Natural killer cell (primary cell): ENCODE measurements around the gene ARL2BP. TPM values are rescaled to one million over a fixed set of nuclear protein-coding genes. Genes with fewer than 3 reads are reported as not detected.

Source experiments
- ATAC-seq, 3 donors: fragments of 150-1000 bp in 2 of 3; fragments of 200-7000 bp in 1 of 3; cut with Tn5 transposase; 1 replicate in 1 of 3; 2 replicates in 2 of 3; pipeline ENCODE4 v1.10.0; 2021; ENCODE audit warnings: mild to moderate bottlenecking in 2 of 3, moderate library complexity in 2 of 3
- DNase-seq, 2 donors: peaks; one replicate each; pipeline versions ENCODE4 v3.0.0 to v3.0.0-alpha.2; 2013 to 2021; ENCODE audit warnings: mixed read lengths in 1 of 2
- H3K27ac ChIP-seq: one replicate; pipeline ENCODE4 v1.5.1; 2013; ENCODE audit warnings: mild to moderate bottlenecking, low read length
- H3K27me3 ChIP-seq: one replicate; pipeline ENCODE4 v1.6.1; 2013; ENCODE audit warnings: low read length; ENCODE audit not compliant: control insufficient read depth, insufficient read depth
- H3K36me3 ChIP-seq: one replicate; pipeline ENCODE4 v1.6.1; 2013; ENCODE audit warnings: low read length; ENCODE audit not compliant: control insufficient read depth, insufficient read depth
- H3K4me1 ChIP-seq: one replicate; pipeline ENCODE4 v1.6.1; 2013; ENCODE audit warnings: low read length; ENCODE audit not compliant: control insufficient read depth, insufficient read depth
- H3K4me3 ChIP-seq: one replicate; pipeline ENCODE4 v1.5.1; 2013; ENCODE audit warnings: low read length
- H3K9me3 ChIP-seq: one replicate; pipeline ENCODE4 v1.6.1; 2013; ENCODE audit warnings: low read length; ENCODE audit not compliant: control insufficient read depth, insufficient read depth
- H3K27ac Mint-ChIP-seq, 2 donors: one replicate each; pipeline ENCODE4 v1.8.0; 2022; ENCODE audit warnings: mild to moderate bottlenecking in 2 of 2, mixed read lengths in 2 of 2, moderate library complexity in 1 of 2
- H3K27me3 Mint-ChIP-seq, 2 donors: one replicate each; pipeline ENCODE4 v1.8.0; 2022; ENCODE audit warnings: low read depth in 2 of 2, mixed read lengths in 2 of 2
- H3K36me3 Mint-ChIP-seq: one replicate; pipeline ENCODE4 v1.8.0; 2022; ENCODE audit warnings: mixed read lengths
- H3K4me1 Mint-ChIP-seq, 2 donors: one replicate each; pipeline ENCODE4 v1.8.0; 2022; ENCODE audit warnings: mixed read lengths in 2 of 2
- H3K4me3 Mint-ChIP-seq: one replicate; pipeline ENCODE4 v1.8.0; 2022; ENCODE audit warnings: mild to moderate bottlenecking, moderate library complexity, mixed read lengths
- H3K9me3 Mint-ChIP-seq, 2 donors: one replicate each; pipeline ENCODE4 v1.8.0; 2022; ENCODE audit warnings: mixed read lengths in 2 of 2
- CTCF ChIP-seq: fragments of 200-600 bp; IDR thresholded peaks from one replicate; pipeline ENCODE4 v1.8.0; 2022; ENCODE audit warnings: antibody characterized with exemption
- WGBS: methylation state at CpG from one replicate; pipeline ENCODE4 v1.1.7; 2013; ENCODE audit warnings: missing lambda C conversion rate; ENCODE audit not compliant: insufficient coverage; 5-methylcytosine and 5-hydroxymethylcytosine counted together
- intact Hi-C: fragments of 100-400 bp; cut with micrococcal nuclease; formaldehyde crosslinking; loops from one replicate; pipeline ENCODE4 v1.14.2; 2022
- total RNA-seq, 4 donors: library from RNA; stranded (reverse); fragments of 120-200 nt in 1 of 4; gene quantifications; one replicate each; pipeline versions ENCODE4 v1.2.3 to v1.2.4, GENCODE V29; 2013 to 2022

Gene ARL2BP
- total RNA-seq, 3 donors from 2014 or later (not counting 1 experiment from before 2014, with no cell fraction given), result 36.5 to 44.4 (median 43.7) TPM

DNA sequence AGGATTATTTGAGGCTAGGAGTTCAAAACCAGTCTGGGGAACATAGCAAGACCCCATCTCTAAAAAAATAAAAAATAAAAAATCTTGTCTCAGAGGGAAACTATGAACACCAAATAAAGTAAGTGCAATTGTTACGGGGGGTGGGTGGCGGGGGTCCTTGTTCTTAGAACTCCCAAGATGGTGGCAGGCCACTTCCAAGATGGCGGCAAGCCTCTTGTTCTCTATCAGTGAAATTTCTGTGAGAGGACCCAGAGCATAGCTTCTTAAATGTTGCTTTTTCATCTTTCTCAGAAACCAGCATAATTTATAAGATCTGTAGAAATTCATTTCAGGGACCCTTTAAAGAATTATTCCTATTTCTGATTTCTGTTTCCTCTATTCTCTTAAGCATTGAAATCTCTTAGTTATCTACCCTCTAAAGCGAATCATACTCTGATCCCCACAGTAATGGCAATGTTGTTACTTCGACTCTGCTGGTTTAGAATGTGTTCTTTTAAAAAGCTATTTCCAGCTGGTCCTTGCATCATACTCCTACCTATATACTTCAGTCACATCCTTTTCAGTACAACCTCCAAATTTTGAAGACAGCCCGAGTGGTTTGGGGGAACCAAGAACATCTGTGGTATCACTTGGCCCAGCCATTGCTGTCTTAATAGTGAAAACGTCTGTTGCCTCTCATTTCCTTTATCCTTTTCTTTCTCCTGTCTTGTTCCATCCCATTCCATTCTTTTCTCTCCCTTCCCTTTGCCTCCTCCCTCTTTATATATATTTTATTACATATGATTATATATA lies 42.8 kb upstream of the ARL2BP start:
- ATAC-seq (no peak), DNase-seq (no peak)
- H3K9me3 ChIP-seq, result no peaks in the 10 kb centered on the region
- no peaks in the 10 kb centered on the region for H3K9me3 Mint-ChIP-seq
- H3K36me3 Mint-ChIP-seq, result peaks cover under 1% of the 10 kb centered on the region
- H3K27ac ChIP-seq, result no peak overlapping the region
- H3K4me3 Mint-ChIP-seq, result no peak overlapping the region
- peaks cover 29% of the 10 kb centered on the region for H3K36me3 ChIP-seq
- no peaks in the 10 kb centered on the region for H3K4me1 ChIP-seq
- no peaks in the 10 kb centered on the region for H3K27me3 Mint-ChIP-seq
- peaks cover 5 to 12% of the 10 kb centered on the region in 2 donors for H3K4me1 Mint-ChIP-seq
- no peak overlapping the region for H3K4me3 ChIP-seq
- H3K27me3 ChIP-seq, result no peaks in the 10 kb centered on the region
- intact Hi-C loops, result no loop called here
- no peak for TF ChIP-seq CTCF
- H3K27ac Mint-ChIP-seq, result no peak overlapping the region
- WGBS, result 93% methylated on average over 7 of the region's 7 CpGs

- DNase-seq, result no peak
- H3K9me3 ChIP-seq, result no peaks in the 10 kb centered on the region
- ATAC-seq, result no peak
- 89% methylated on average over 1 of the region's 1 CpG for WGBS
- Mint-ChIP-seq H3K27me3 (no peaks in the 10 kb centered on the region), H3K4me3 (no peak overlapping the region), H3K27ac (peak overlapping the region in 1 of 2 donors; percentile 8), H3K36me3 (peaks cover 9% of the 10 kb centered on the region), H3K9me3 (no peaks in the 10 kb centered on the region), H3K4me1 (peaks cover 4 to 11% of the 10 kb centered on the region in 2 donors)
- no peaks in the 10 kb centered on the region for H3K4me1 ChIP-seq
- H3K27me3 ChIP-seq, result no peaks in the 10 kb centered on the region
- peaks cover 37% of the 10 kb centered on the region for H3K36me3 ChIP-seq
- TF ChIP-seq CTCF, result no peak
- H3K27ac ChIP-seq, result no peak overlapping the region
- H3K4me3 ChIP-seq, result no peak overlapping the region
- intact Hi-C loops, result no loop called here
These were observed 41.6 kb upstream of the ARL2BP start for GRCh38 chr16:57203451-57203850.

GRCh38 chr16:57204675-57205074 lies 40.4 kb upstream of the ARL2BP start:
- no peaks in the 10 kb centered on the region for H3K9me3 ChIP-seq
- ATAC-seq (no peak), DNase-seq (no peak)
- H3K27me3 ChIP-seq, result no peaks in the 10 kb centered on the region
- no peak overlapping the region for H3K4me3 ChIP-seq
- no peak overlapping the region for H3K27ac ChIP-seq
- no peak overlapping the region for H3K4me3 Mint-ChIP-seq
- 97% methylated on average over 12 of the region's 12 CpGs for WGBS
- H3K36me3 ChIP-seq, result peaks cover 43% of the 10 kb centered on the region
- no peaks in the 10 kb centered on the region for H3K4me1 ChIP-seq
- intact Hi-C loops, result no loop called here
- no peak for TF ChIP-seq CTCF
- peaks cover 0 to 4% of the 10 kb centered on the region in 2 donors for H3K4me1 Mint-ChIP-seq
- H3K36me3 Mint-ChIP-seq, result peaks cover 9% of the 10 kb centered on the region
- no peaks in the 10 kb centered on the region for H3K27me3 Mint-ChIP-seq
- H3K9me3 Mint-ChIP-seq, result no peaks in the 10 kb centered on the region
- H3K27ac Mint-ChIP-seq, result no peak overlapping the region

GRCh38 chr16:57208926-57209325 lies 36.1 kb upstream of the ARL2BP start:
- H3K27ac ChIP-seq, result no peak overlapping the region
- intact Hi-C loops, result no loop called here
- no peaks in the 10 kb centered on the region for H3K27me3 ChIP-seq
- peaks cover 21% of the 10 kb centered on the region for H3K36me3 Mint-ChIP-seq
- no peaks in the 10 kb centered on the region for H3K4me1 Mint-ChIP-seq
- no peak overlapping the region for H3K27ac Mint-ChIP-seq
- TF ChIP-seq CTCF, result no peak
- H3K4me3 ChIP-seq, result no peak overlapping the region
- no peaks in the 10 kb centered on the region for H3K4me1 ChIP-seq
- no peak for ATAC-seq
- no CpG with 5 or more reads among the region's 1 CpG for WGBS
- peaks cover 66% of the 10 kb centered on the region for H3K36me3 ChIP-seq
- H3K4me3 Mint-ChIP-seq, result no peak overlapping the region
- H3K9me3 ChIP-seq, result no peaks in the 10 kb centered on the region
- no peaks in the 10 kb centered on the region for H3K9me3 Mint-ChIP-seq
- no peaks in the 10 kb centered on the region for H3K27me3 Mint-ChIP-seq
- DNase-seq, result no peak
